ENCODE results near the gene SPTBN2. TPM values are rescaled to one million over a fixed set of nuclear protein-coding genes. Genes with fewer than 3 reads are reported as not detected.
A peak's percentile ranks its signal among the peaks of the same experiment; 100 is the strongest.

Gene SPTBN2
- total RNA-seq, 1 experiment from 2014 or later = 37.6 TPM

- Histone ChIP-seq H3K4me1 (peaks cover 16% of the 10 kb centered on the region), H3K4me3 (ENCODE audit: low read depth, low read length) (no peak overlapping the region), H3K9me3 (no peaks in the 10 kb centered on the region), H3K36me3 (ENCODE audit: control insufficient read depth, insufficient read depth, low read length) (peaks cover 6% of the 10 kb centered on the region; the same call in 1 of the 2 replicates), H3K27me3 (replicated peaks; ENCODE audit: control insufficient read depth, insufficient read depth, low read length) (no peaks in the 10 kb centered on the region)
- peaks cover 11% of the 10 kb centered on the region for H3K4me1 Mint-ChIP-seq (ENCODE audit: low read depth, unreplicated experiment)
- BruUV-seq (replicated peaks) = no TSS peak
- no peak for TF ChIP-seq CTCF (IDR thresholded peaks at IDR 0.05; ENCODE audit: insufficient read depth in 1 of 2, low read depth in 1 of 2, low read length in 1 of 2, severe bottlenecking in 1 of 2, unreplicated experiment in 1 of 2)
- H3K4me3 Mint-ChIP-seq (ENCODE audit: unreplicated experiment) = no peak overlapping the region
- ChIA-PET POLR2A (interaction anchor here (1.2 kb wide), 1 partner anchor 12 kb away, joined by 7 read pairs; no protein-coding TSS in a partner anchor), CTCF (interaction anchor here (1.5 to 2.6 kb wide), 2 partner anchors 11 to 145 kb away, joined by 4 to 10 read pairs; no protein-coding TSS in a partner anchor)
- no peaks in the 10 kb centered on the region for H3K27me3 Mint-ChIP-seq (ENCODE audit: insufficient read depth, unreplicated experiment)
- peaks cover 48% of the 10 kb centered on the region for H3K36me3 Mint-ChIP-seq (ENCODE audit: insufficient read depth, unreplicated experiment)
- DNase-seq = no peak
- H3K9me3 Mint-ChIP-seq (ENCODE audit: unreplicated experiment) = no peaks in the 10 kb centered on the region
- intact Hi-C loops (cut with micrococcal nuclease; ENCODE audit: unreplicated experiment) = no loop called here
- peak overlapping the region; percentile 48 for H3K27ac Mint-ChIP-seq (ENCODE audit: unreplicated experiment)
These were observed 39.1 kb downstream of the SPTBN2 start for GRCh38 chr11:66689661-66690590.

- peaks cover 11% of the 10 kb centered on the region for H3K4me1 Mint-ChIP-seq (ENCODE audit: low read depth, unreplicated experiment)
- H3K36me3 Mint-ChIP-seq (ENCODE audit: insufficient read depth, unreplicated experiment) = peaks cover 43% of the 10 kb centered on the region
- H3K27ac Mint-ChIP-seq (ENCODE audit: unreplicated experiment) = peak overlapping the region; percentile 48
- Histone ChIP-seq H3K27me3 (replicated peaks; ENCODE audit: control insufficient read depth, insufficient read depth, low read length) (no peaks in the 10 kb centered on the region), H3K36me3 (ENCODE audit: control insufficient read depth, insufficient read depth, low read length) (peaks cover 3% of the 10 kb centered on the region; the same call in 1 of the 2 replicates), H3K4me1 (peaks cover 16% of the 10 kb centered on the region), H3K9me3 (no peaks in the 10 kb centered on the region), H3K4me3 (ENCODE audit: low read depth, low read length) (no peak overlapping the region)
- no peak for TF ChIP-seq CTCF (IDR thresholded peaks at IDR 0.05; ENCODE audit: insufficient read depth in 1 of 2, low read depth in 1 of 2, low read length in 1 of 2, severe bottlenecking in 1 of 2, unreplicated experiment in 1 of 2)
- no peaks in the 10 kb centered on the region for H3K9me3 Mint-ChIP-seq (ENCODE audit: unreplicated experiment)
- peak in 1 of 2 experiments; percentile 54 for DNase-seq
- CTCF ChIA-PET = interaction anchor here (0.6 to 2.6 kb wide), 4 partner anchors 11 to 250 kb away, joined by 3 to 10 read pairs (median 4); partner anchors contain the start of gene MRPL11
- intact Hi-C loops (cut with micrococcal nuclease; ENCODE audit: unreplicated experiment) = no loop called here
- POLR2A ChIA-PET = interaction anchor here (0.6 to 1.2 kb wide), 2 partner anchors 10 to 154 kb away, joined by 6 to 7 read pairs; no protein-coding TSS in a partner anchor
- no peak overlapping the region for H3K4me3 Mint-ChIP-seq (ENCODE audit: unreplicated experiment)
- BruUV-seq (replicated peaks) = no TSS peak
- no peaks in the 10 kb centered on the region for H3K27me3 Mint-ChIP-seq (ENCODE audit: insufficient read depth, unreplicated experiment)
These were observed 40.2 kb downstream of the SPTBN2 start for GRCh38 chr11:66688561-66689534.

Measured in Caco-2 (cell line).